ENCODE results near the gene LRRC8D.

LRRC8D gene

DNA sequence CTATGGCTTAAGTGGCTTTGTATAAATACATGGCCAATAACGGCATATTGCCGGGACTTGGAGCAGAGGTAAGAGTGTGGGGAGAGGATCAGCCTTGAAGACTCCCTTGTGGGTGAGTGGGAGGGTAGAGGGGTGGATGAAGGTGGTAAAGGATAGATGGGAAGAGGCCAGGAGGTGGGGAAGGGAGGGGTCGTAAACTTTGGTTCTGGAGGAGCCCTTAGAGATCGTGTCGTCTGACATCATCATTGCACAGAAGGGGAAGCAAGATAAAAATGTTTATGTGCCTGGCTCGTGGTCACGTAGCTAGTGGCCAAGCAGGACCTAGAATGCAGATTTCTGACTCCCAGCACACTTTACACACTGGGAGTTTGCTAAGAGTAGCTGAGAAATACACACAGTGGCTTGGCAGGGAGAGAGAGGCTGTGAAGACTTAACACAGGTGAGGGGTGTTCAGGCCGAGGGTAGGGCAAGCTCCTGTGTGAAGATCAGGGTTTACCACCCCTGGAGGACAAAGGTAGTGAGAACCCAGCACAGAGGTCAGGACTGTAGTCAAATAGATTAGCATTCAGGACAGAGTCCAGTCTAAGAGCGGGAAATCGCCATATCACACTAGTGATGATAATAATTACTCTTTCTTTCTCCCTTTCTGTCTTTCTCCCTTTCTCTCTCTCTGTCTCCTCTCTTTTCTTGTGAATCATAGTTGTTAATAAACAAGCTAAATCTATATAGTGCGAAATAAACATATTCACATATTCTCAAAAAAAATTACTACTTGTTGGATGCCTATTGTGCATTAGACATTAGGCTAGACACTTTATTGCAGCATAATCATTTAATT lies 75.5 kb downstream of the LRRC8D start:
- DNase-seq (ENCODE audit: low spot score), result no peak

DNA sequence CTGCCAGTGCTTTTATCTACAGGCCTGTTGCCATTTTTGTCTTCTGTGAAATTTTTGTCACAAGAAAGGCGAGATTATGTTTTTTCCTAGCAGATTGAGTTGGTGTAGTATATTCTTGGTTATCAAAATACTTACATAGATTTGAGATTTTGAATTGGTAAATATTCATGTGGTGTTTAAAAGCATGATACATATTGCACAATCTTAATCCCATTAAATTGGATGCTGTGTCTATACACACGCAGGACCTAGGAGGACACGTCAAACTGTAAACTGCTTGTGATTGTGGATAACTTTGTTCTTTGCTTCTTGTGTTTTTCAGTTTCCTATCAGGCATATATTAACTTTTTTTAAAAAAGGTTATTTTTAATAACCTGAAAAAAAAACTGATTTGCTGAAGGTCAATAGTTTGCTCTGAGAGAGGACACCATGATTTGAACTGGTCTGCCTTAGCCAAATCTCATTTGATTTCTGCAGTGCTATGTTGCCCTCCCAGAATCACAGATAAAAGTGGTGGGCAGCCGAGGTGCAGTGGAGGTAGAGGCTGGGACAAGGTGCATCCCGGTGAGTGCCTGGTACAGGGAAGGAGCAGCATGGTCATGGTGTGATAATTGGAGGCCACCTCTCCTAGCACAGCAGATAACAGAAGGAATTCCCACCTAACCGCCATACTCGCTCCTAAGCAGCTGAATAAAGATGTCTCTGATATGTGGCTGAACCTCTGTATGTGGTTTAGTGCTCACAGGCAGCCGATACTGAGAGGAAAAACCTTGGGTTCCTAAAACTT lies 76.7 kb downstream of the LRRC8D start:
- no peak for DNase-seq (ENCODE audit: low spot score)

DNA sequence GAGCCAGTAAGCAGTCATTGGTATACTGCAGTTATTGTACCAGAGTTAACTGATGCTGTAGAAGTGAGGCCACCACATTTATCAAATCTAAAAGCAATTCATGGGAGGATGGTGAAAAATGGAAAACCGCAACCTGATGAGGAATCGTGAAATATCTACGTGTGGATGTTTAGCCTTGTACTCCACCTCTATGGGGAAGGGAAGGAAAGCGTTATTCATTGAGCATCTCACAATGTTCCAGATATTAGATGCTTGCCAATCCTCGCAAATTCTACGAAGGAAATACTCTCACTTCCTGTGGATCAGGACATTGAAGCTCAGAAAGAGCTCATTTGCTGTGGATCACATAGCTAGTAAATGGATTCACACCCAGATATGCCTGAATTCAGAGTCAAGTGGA lies 77.3 kb downstream of the LRRC8D start:
- DNase-seq (ENCODE audit: low spot score), result no peak

DNA sequence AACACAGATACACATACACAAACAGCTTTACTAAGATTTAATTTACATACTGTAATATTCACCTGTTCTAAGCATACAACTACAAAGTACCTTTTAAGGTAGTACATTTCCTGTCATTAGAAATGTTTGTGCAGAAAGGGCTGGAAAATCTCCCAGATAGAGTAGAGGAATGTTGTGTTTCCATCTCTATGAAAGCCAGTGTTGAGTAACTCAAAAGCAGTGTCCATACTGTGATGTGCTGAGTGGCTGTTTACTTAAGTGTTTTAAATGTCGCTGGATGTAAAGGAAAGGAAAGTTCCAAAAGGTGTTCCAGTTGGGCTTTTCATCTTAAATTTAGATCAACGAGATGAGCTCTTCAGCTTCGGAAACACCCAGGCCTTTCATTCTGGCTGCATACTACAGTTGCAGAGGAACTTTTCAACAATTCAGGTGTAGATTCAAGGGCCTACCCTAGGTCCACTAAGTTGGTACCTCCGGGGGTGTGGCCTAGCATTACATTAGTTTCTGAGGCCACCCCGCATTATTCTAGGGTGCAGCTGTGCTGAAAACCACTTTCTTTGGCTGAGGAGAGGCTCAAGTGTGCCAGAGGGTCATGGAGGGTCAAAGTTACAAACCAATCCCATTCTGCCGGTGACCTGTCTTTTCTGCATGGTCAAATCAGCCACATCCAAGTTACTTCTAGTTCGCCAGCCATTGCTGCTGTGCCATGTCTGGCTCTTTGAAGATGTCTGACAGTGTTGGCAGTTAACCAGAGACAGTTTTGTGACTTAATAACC lies 78.1 kb downstream of the LRRC8D start:
- DNase-seq (ENCODE audit: low spot score), result no peak

DNA sequence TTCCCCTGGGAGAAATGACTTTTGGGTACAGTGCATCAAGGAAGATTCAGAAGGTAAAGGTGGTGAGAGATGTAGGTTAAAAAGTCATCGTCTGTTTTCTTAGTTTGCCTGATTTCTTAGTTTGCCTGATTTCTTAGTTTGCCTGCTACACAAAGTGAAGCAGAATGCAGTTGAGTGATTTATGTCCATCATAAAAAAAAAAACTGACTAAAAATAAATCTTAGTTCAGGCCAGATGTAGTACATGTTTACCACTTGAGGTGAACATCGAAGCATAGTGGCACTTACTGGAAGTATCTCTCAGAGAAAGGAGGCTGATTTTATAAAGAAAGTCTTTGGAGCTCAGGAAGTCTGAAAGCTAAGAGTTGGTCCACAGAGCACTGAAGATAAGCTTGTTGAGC lies 79.5 kb downstream of the LRRC8D start:
- DNase-seq (ENCODE audit: low spot score), result no peak

DNA sequence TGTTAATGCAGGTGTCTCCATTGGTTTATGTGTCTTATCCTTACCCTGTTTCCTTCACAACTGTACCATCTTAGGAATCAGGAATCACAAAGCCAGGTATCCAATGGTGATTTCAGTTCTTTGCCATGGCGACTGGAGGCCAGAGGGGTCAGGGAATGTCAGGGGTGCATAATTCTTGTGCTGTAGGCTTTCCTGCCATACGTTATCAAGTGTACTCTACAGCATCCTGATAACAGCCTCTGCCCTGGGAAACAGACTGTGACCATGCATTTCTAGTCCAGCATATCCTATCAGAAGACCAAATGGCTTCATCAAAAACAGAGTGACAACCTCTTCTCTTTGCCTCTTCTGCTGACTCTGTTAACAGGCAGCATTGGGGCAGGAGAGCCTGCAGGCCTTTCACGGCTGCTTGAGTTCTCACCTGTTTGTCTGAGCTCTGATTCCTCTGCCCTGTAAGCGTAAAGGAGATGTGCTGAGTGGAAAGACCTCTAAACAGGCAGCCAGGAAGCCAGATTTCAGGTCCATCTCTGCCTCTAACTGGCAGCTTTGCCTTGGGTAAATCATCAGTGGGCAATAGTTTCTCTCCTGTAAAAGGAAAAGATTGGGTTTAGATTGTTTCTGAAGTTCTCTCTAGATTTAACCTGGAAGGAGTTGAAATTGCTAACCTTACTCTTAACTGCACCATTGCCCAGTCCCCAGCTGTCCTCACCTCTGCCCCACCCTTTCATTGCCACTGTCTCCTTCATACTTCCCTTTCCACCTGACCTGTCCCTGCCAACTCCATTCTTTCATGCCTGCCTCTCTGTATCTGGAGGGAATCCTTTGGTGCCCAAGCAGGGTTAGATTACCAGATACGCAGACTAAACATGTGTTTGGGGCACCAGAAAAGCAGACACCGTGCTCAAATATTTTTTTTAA lies 80.2 kb downstream of the LRRC8D start:
- DNase-seq (ENCODE audit: low spot score), result no peak

DNA sequence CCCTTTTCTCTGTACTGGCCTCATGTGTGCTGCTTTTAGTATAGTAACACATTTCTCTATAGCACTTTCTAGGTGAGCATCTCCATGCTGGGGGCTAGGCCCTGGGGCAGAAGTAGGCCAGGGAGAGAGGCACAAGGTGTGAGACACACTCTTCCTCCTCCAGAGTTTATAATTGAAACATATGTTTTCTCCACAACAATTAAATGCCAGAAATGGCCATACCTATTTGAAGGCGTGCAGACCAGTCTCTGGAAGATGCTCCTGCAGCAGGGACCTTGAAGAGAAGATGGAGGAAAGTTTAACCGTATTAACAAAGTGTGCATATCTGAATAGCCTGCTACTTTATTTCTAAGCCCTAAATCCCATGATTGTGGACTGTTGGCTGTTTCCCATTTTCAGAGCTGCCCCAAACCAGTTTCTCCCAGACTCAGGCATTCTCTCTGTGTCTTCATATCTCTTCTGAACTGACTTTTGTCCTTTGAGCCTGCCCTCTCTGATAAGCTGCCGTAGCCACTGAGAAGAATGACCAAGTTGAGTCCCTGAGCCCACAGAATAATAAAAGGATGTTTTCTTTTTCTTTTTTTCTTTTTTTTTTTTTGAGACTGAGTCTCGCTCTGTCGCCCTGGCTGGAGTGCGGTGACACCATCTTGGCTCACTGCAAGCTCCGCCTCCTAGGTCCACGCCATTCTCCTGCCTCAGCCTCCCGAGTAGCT lies 81.3 kb downstream of the LRRC8D start:
- DNase-seq (ENCODE audit: low spot score), result no peak

DNA sequence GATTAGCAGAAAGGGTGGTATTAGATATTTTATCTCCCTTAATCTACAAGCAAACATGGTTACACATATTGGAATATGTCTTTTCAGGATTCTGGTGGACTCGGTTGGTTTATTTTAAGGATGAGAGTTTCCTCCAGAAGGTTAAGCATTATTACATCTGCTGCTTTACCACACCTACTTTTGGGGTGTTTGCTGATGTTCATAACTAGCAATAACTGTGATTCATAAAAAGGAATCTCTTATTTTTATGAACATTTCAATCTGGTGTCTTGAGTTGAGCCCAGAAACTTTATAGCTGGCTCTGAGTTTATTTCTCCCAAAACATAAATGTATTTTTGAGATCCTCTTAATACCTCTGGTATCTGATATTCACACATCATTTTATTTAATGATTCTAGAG lies 82.7 kb downstream of the LRRC8D start:
- no peak for DNase-seq (ENCODE audit: low spot score)

DNA sequence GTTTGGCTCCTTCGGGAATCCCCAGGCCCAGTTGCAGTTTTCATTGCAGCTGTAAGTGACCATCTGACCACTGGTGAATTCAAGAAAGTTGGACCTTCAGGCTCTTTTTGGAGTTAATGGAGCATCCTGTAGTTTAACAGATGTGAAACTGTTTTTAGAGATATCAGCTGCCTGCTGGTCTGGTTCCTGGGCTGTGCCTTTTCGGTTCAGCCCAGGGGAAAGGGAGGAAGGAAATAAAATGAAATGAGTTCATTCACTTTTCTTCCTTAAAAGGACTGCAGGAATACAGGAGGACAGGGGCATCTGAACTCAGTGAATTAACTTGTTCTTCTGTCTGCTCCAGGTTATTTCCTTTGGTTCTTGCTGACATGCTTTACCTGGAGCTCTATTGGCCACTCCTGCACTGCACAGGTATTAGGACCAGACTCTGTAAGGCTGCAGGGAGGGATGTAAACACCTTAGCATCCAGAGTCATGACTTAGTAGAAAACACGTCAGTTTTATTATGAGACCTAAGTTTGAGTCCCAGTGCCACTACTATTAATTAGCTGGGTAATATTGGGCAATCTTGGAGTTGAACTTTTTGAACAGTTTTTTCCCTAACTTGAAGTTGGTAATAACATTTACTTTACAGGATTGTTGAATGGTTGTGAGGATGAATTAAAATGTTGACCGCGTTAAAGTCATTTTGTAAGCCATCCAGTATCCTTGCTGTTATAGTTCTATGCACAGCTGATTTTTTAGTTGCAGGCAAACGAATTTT lies 83.6 kb downstream of the LRRC8D start:
- no peak for DNase-seq (ENCODE audit: low spot score)

DNA sequence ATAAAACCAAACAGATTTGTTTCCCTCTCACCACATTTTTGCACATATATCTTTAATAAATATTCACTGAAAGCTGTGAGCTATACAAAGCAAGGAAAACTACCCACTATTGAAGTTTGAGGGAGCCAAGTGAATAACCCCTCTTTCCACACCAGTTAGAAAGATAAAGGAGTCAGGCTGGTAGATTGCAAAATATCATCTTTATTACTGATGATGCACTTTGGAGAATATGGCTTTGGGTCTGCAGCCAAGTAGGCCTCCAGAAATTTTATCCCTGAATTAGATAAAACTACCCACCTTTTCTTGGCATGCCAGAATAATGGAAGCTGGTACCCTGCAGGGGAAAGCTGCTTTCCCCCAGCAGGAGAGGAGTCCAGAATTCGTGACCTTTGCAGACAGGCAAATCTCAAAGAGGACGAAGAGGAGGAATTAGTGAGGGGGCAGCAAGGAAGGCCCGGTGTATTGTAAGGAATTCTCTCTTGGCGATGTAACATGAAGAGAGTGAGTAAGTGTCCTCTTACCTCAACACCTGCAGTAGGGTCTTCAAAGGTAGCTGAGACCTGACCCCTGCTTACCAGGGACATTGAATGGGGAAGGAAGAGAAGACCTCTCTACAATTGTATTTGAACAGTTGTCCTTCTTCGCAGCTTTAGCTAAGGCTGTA lies 84.7 kb downstream of the LRRC8D start:
- DNase-seq (ENCODE audit: low spot score), result no peak

DNA sequence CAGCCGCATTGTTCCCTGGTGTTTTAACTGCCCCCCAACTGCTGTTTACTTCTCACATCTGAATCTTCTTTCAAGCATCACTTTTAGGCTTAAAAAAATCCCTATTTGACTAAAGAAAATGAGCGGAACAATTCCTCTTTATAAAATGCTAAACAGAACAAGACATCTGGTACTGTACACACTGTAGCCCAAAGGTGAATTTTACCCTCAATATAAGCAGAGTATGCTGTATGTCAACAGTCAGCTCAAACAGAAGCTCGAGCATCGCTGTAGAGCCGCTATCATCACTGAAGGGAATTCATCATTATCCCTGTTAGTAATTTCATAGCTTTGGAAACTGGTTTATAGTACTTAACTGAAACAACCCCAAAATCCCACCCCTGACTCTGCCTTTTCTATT lies 85.3 kb downstream of the LRRC8D start:
- DNase-seq (ENCODE audit: low spot score), result no peak

DNA sequence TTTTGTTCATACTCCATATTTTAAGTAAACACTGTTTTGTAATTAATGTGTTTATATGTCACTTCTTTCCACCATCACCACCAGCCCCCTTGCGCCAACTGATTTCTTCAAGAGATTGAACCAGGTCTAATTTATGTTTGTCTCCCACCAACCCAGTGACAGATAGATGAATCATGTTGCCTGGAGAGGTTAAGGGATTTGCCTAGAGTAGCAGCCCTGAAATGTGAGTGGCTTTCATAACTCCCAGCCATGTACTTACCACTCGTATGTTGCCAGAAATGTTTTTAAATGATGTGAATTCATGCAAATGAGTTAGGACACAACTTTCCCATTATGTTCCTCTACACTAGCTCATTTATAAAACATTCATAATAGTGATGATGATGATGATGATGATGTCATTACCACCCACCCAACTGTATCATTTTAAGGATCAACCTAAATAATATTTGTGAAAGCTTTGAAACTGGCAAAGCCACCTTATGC lies 86.9 kb downstream of the LRRC8D start:
- DNase-seq (ENCODE audit: low spot score), result no peak

DNA sequence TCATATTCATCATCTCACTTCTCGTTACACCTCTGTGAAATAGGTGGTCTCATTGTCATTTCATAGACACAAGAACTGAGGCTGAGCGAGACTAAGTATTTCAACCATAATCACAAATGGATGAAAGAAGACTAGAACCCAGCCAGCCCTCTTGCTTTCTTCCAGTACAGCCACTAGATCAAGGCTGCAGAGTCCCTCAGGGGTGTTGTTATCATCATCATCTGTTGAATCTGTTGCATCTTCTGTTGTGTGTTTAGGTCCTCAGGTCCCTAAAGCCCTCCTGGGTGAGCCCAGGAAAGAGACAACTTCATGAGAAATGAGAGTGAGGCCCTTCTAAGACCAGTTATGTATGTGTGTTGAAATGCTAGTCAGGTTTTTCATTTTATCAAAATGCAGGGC lies 87.4 kb downstream of the LRRC8D start:
- no peak for DNase-seq (ENCODE audit: low spot score)

DNA sequence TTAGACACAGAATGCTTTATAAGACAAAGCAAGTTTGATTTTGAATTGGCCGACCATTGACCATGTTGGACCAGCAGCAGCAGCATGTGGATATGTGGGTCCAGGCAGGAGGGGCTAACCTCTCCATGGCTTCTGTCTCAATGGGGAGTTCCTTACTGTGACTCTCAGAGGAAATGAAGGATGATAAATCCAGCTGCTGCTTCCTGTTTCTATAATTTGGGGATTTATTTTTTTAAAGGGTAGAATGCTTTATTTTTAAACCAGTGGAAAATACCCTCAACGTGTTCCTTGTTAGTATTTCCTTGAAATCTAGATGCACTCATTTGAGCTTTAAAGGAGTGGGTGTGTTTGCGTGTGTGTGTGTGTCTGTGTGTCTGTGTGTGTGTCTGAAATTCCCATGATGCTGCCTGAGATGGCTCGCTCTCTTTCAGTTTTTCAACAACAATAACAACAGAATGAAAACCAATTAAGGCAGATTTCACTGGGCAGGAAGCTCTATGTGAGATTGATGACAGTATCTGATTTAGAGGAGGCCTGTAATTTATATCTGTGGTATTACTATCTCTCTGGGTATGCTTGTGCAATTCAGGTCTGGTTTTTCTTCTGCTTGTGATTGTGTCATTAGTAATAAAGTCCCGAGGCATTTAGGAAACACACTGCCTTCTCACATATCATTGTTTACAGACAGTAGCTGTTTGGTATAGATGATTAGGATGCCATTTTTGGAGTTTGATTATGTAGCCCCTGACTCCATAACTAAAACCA lies 88.0 kb downstream of the LRRC8D start:
- no peak for DNase-seq (ENCODE audit: low spot score)

DNA sequence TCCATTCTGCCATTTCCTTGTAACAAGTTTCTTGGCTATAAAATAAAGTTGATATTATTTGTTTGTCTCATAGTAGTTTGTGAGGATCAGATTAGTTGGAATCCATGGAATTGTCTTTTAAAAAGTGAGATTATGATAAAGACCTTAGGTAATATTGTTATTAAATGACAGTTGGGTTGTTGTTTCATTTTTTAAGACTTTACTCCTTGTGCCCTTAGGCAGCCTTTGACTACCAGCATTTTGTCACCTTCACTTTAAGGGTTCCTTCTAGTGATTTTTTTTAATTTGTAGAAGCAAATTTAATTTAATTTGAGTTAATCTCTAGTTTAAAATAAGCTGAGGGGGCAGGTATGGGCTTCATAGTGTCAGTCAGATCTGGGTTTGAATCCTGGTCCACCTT lies 89.4 kb downstream of the LRRC8D start:
- DNase-seq (ENCODE audit: low spot score), result no peak

DNA sequence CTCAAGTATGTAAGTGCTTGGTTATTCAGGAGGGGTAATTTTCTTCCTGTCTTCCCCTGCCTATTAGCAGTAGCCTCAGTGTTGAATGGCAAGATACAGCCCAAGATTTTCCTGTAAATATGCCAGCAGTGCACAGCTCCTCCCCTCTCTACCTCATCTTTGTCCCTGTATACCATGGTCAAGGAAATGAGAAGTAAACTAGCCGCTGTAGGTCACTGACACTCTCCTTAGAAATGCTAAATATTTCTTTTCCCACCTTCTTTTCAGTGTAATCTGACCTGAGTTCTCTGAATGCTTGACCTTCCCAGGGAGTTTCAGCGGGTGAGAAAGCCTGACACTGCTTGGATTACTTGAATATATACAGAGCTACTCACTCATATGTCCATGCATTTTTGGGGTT lies 89.9 kb downstream of the LRRC8D start:
- DNase-seq (ENCODE audit: low spot score), result no peak

DNA sequence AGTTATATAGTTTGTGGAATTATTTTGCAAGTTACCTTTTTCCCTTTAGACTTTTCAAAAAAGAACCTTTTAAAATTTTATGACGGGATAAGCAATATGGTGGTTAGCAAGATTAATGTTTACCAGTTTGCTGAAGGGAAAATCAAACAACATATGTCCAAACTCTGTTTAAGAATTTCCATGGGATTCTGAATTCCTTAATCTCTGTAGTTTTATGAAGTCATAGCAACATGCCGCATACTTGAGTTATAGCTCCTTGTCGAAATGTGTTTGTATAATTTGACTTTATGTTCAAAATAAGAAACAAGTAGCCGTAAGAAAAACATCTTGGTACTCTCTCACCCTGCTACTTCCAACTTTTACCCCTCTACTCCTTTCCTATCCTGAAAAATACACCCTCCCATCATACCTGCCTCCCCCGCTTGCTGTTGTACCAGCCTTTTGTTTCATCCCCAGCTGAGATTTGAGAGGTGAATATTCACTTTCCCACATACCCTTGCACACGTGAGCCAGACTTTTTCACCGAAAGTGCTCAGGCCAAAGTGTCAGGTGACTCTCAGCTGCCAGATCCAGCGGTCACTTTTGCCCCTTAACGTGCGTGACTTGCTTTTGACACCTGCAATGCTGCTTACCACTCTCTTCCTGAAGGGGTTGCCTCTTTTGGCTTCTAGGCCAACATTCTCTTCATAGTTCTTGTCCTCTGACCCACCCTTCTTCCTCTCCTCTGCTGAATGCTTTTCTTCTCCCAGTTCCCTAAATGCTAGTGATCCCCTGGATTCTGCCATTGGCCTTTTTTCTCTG lies 90.6 kb downstream of the LRRC8D start:
- DNase-seq (ENCODE audit: low spot score), result no peak

DNA sequence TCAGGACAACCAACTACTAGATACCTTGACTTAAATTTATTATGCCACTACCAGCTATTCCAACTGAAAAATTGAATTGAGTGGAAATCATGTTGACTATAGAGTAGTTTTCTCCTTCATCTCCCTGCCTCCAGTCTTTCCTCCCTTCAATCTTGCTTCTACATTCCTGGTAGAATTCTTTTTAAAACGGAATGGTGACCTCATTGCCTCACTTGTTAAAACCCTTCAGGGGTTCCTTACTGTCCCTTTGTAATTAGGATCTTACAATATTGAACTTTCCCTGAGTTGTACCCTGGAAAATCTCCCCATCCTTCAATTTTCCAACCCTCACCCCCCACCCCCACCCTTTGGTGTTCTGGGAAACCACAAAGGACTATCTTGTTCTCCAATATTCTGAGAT lies 91.2 kb downstream of the LRRC8D start:
- DNase-seq (ENCODE audit: low spot score), result no peak
